GM21360 (cell line): ENCODE data around the gene LIPE.

Experiments used
- ATAC-seq: cut with Tn5 transposase; IDR thresholded peaks from one replicate; pipeline ENCODE4 v1.9.1; 2021; ENCODE audit warnings: mild to moderate bottlenecking, moderate library complexity; ENCODE audit not compliant: unreplicated experiment

LIPE gene

GRCh38 chr19:42357290-42357689 is 69.9 kb downstream of the LIPE start:
- no peak for ATAC-seq

DNA sequence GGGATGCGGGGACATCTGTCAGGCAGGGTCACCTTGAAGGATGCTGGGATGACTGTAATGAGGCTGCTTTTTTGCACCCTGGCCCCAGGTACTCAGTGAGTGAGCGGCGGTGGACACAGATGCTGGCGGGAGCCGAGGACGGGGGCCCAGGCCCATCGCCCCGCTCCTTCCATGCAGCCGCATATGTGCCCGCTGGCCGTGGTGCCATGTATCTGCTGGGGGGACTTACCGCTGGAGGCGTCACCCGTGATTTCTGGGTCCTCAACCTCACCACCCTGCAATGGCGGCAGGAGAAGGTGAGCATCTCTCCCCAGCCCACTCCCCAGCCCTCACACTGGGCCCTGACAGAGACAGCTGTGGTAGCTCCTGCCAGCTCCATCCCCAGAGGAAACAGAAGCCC is 70.5 kb downstream of the LIPE start:
- ATAC-seq: no peak

- ATAC-seq: no peak
Observed at GRCh38 chr19:42355896-42356295, 71.3 kb downstream of the LIPE start.

DNA sequence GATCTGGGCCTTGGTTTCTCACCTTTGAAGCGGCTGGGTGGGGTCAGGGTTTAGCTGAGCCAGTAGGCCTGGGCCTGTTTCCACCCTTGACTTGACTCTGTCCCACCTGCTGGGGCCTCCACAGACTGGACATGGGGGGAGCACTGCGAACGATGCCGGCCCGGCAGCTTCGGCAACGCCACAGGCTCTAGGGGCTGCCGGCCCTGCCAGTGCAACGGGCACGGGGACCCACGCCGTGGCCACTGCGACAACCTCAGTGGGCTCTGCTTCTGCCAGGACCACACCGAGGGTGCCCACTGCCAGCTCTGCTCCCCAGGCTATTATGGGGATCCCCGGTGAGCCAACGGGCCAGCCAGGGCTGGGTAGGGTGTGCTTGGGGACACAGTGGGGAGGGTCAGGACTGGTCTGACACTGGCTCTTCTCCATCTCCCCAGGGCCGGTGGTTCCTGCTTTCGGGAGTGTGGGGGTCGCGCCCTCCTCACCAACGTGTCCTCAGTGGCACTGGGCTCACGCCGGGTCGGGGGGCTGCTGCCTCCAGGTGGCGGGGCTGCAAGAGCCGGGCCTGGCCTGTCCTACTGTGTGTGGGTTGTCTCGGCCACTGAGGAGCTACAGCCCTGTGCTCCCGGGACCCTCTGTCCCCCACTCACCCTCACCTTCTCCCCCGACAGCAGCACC is 73.7 kb downstream of the LIPE start:
- ATAC-seq: no peak

- no peak for ATAC-seq
Observed at GRCh38 chr19:42352301-42353259, 74.6 kb downstream of the LIPE start.
